Urinary bladder (tissue), 4 donors: ENCODE measurements around the gene SKAP1. TPM values are rescaled to one million over a fixed set of nuclear protein-coding genes. Genes with fewer than 3 reads are reported as not detected.

Experiments
- DNase-seq: peaks from one replicate; pipeline ENCODE4 v3.0.0-alpha.2; 2015; ENCODE audit errors: extremely low spot score
- H3K27ac ChIP-seq: one replicate; pipeline ENCODE4 v1.5.1; 2013; ENCODE audit warnings: low read depth, mild to moderate bottlenecking, moderate library complexity
- H3K36me3 ChIP-seq: one replicate; pipeline ENCODE4 v1.6.1; 2013; ENCODE audit warnings: mild to moderate bottlenecking, moderate library complexity; ENCODE audit not compliant: insufficient read depth
- H3K4me1 ChIP-seq: one replicate; pipeline ENCODE4 v1.6.1; 2013; ENCODE audit warnings: mild to moderate bottlenecking, moderate library complexity; ENCODE audit not compliant: insufficient read depth
- H3K4me3 ChIP-seq: one replicate; pipeline ENCODE4 v1.5.1; 2013; ENCODE audit warnings: low read depth, low read length
- WGBS: extraction: QIAGEN DNeasy Blood & Tissue Kit; methylation state at CpG from one replicate; pipeline ENCODE4 v1.1.7; 2013; 5-methylcytosine and 5-hydroxymethylcytosine counted together
- polyA plus RNA-seq: library from polyadenylated mRNA; stranded (reverse); fragments of 200-250 nt; gene quantifications from one replicate; pipeline ENCODE4 v1.2.3, GENCODE V29; 2013
- total RNA-seq: library from RNA; depleted of rRNA; stranded (reverse); fragments of >200 nt; gene quantifications from one replicate; pipeline ENCODE4 v1.2.3, GENCODE V29; 2014
- donor health status: healthy with polysubstance abuse.
- donor health status: healthy.

SKAP1 gene
- total and polyA plus RNA-seq, 2 donors, result 1.7 to 2.1 TPM

GRCh38 chr17:48123776-48124388 is 306.1 kb downstream of the SKAP1 start:
- no peak for DNase-seq
- peaks cover 4% of the 10 kb centered on the region for H3K36me3 ChIP-seq
- no peak overlapping the region for H3K27ac ChIP-seq
- H3K4me3 ChIP-seq, result no peak overlapping the region
- WGBS, result 92% methylated on average over 4 of the region's 4 CpGs
- H3K4me1 ChIP-seq, result no peaks in the 10 kb centered on the region

GRCh38 chr17:48123111-48123510 is 306.9 kb downstream of the SKAP1 start:
- Histone ChIP-seq H3K36me3 (peaks cover 4% of the 10 kb centered on the region), H3K4me1 (no peaks in the 10 kb centered on the region), H3K27ac (no peak overlapping the region), H3K4me3 (no peak overlapping the region)
- DNase-seq, result no peak
- 74% methylated on average over 6 of the region's 6 CpGs for WGBS

GRCh38 chr17:48122665-48123045 is 307.4 kb downstream of the SKAP1 start:
- no peaks in the 10 kb centered on the region for H3K4me1 ChIP-seq
- no peak for DNase-seq
- 84% methylated on average over 3 of the region's 3 CpGs for WGBS
- no peak overlapping the region for H3K4me3 ChIP-seq
- H3K36me3 ChIP-seq, result peaks cover 4% of the 10 kb centered on the region
- no peak overlapping the region for H3K27ac ChIP-seq

- no peak for DNase-seq
- no peaks in the 10 kb centered on the region for H3K4me1 ChIP-seq
- 81% methylated on average over 9 of the region's 9 CpGs for WGBS
- peaks cover 7% of the 10 kb centered on the region for H3K36me3 ChIP-seq
- no peak overlapping the region for H3K27ac ChIP-seq
- no peak overlapping the region for H3K4me3 ChIP-seq
These were observed 307.9 kb downstream of the SKAP1 start for GRCh38 chr17:48121923-48122664.

- Histone ChIP-seq H3K4me3 (no peak overlapping the region), H3K27ac (no peak overlapping the region), H3K36me3 (peaks cover 3% of the 10 kb centered on the region), H3K4me1 (no peaks in the 10 kb centered on the region)
- WGBS, result 91% methylated on average over 5 of the region's 5 CpGs
- no peak for DNase-seq
These were observed 316.8 kb downstream of the SKAP1 start for GRCh38 chr17:48113201-48113676.

- Histone ChIP-seq H3K27ac (no peak overlapping the region), H3K4me1 (no peaks in the 10 kb centered on the region), H3K4me3 (no peak overlapping the region), H3K36me3 (no peaks in the 10 kb centered on the region)
- 83% methylated on average over 2 of the region's 2 CpGs for WGBS
- no peak for DNase-seq
These were observed 318.1 kb downstream of the SKAP1 start for GRCh38 chr17:48111937-48112241.

- Histone ChIP-seq H3K4me3 (no peak overlapping the region), H3K36me3 (no peaks in the 10 kb centered on the region), H3K27ac (no peak overlapping the region), H3K4me1 (no peaks in the 10 kb centered on the region)
- WGBS, result 81% methylated on average over 9 of the region's 9 CpGs
- no peak for DNase-seq
These were observed 319.3 kb downstream of the SKAP1 start for GRCh38 chr17:48110761-48111160.

GRCh38 chr17:48107137-48108055 is 322.6 kb downstream of the SKAP1 start, which contains the start of gene SNX11:
SNX11 (plus strand) TSS chr17:48107766; CDS start chr17:48112044, 4,278 bp downstream.
- no peaks in the 10 kb centered on the region for H3K36me3 ChIP-seq
- under 1% methylated on average over 64 of the region's 64 CpGs for WGBS
- H3K4me1 ChIP-seq, result no peaks in the 10 kb centered on the region
- peak; percentile 74 for DNase-seq
- H3K4me3 ChIP-seq, result peak within 1 kb of the TSS; percentile 68
- peak within 1 kb of the TSS; percentile 97 for H3K27ac ChIP-seq

GRCh38 chr17:48106802-48107136 is 323.2 kb downstream of the SKAP1 start:
- H3K36me3 ChIP-seq, result no peaks in the 10 kb centered on the region
- no peaks in the 10 kb centered on the region for H3K4me1 ChIP-seq
- WGBS, result 44% methylated on average over 13 of the region's 13 CpGs

GRCh38 chr17:48104440-48104839 is 325.6 kb downstream of the SKAP1 start:
- WGBS, result 89% methylated on average over 7 of the region's 7 CpGs
- DNase-seq, result no peak
- Histone ChIP-seq H3K27ac (no peak overlapping the region), H3K36me3 (no peaks in the 10 kb centered on the region), H3K4me3 (no peak overlapping the region), H3K4me1 (no peaks in the 10 kb centered on the region)

More at GRCh38 chr17:48106802-48107136, 323.2 kb downstream of the SKAP1 start:
- H3K4me3 ChIP-seq, result peak overlapping the region; percentile 68
- H3K27ac ChIP-seq, result peak overlapping the region; percentile 97
- no peak for DNase-seq

GRCh38 chr17:48102798-48103715 is 327.0 kb downstream of the SKAP1 start:
- DNase-seq, result no peak
- H3K36me3 ChIP-seq, result no peaks in the 10 kb centered on the region

GRCh38 chr17:48102043-48102750 is 327.8 kb downstream of the SKAP1 start:
- no peak for DNase-seq
- WGBS, result 83% methylated on average over 19 of the region's 19 CpGs
- no peaks in the 10 kb centered on the region for H3K4me1 ChIP-seq
- H3K36me3 ChIP-seq, result no peaks in the 10 kb centered on the region
- no peak overlapping the region for H3K27ac ChIP-seq
- H3K4me3 ChIP-seq, result no peak overlapping the region

More at GRCh38 chr17:48102798-48103715, 327.0 kb downstream of the SKAP1 start:
- no peak overlapping the region for H3K27ac ChIP-seq
- no peak overlapping the region for H3K4me3 ChIP-seq
- H3K4me1 ChIP-seq, result no peaks in the 10 kb centered on the region
- whole genome bisulfite sequencing, result 77% methylated on average over 14 of the region's 14 CpGs
